HepG2 (cell line): ENCODE results near the gene RP2. TPM values are rescaled to one million over a fixed set of nuclear protein-coding genes. Genes with fewer than 3 reads are reported as not detected.

ENCODE experiments used
- ATAC-seq: fragments of 200-7000 bp; cut with Tn5 transposase; 3 replicates; pipeline ENCODE4 v1.9.1; 2020; ENCODE audit warnings: mild to moderate bottlenecking, moderate library complexity
- BruUV-seq: library from RNA; stranded (reverse); fragments of 400-500 nt; replicated peaks from 2 replicates; lab custom pipeline; 2021; lab: Mats Ljungman, UMichigan
- CTCF ChIA-PET: fragments of 300-600 bp; formaldehyde crosslinking; extraction: SDS; loops from one replicate; lab custom pipeline; 2021; ENCODE audit warnings: low total read pairs, inconsistent platforms, low intra/inter-chr PET ratio; lab: Yijun Ruan, JAX
- POLR2A ChIA-PET: fragments of 350-600 bp; sonication (Branson Sonifier 250); formaldehyde crosslinking; loops from one replicate; lab custom pipeline; 2020; ENCODE audit warnings: antibody characterized with exemption, inconsistent platforms; lab: Yijun Ruan, JAX
- DNase-seq: peaks from one replicate; pipeline ENCODE4 v3.0.0-alpha.2; 2015; ENCODE audit warnings: low spot score
- FAIRE-seq: peaks from 3 replicates; lab custom pipeline; 2011; peaks lifted over from hg19 to GRCh38; lab: Jason Lieb, UNC
- H2AFZ ChIP-seq: one replicate; pipeline ENCODE4 v1.6.1; 2011; ENCODE audit warnings: low read length, inconsistent platforms
- H3K27ac ChIP-seq: fragments of 300-600 bp; 3 replicates; pipeline ENCODE4 v1.8.0; 2011; ENCODE audit warnings: mixed run types, mild to moderate bottlenecking, mixed read lengths, low read length, inconsistent platforms; ENCODE audit not compliant: insufficient read depth; ENCODE audit errors: extremely low read length
- H3K27me3 ChIP-seq, 2 experiments: fragments of 200-600 bp in 1 of 2; 2 replicates in 1 of 2; 3 replicates in 1 of 2; pipeline versions ENCODE4 v1.6.0 to v1.8.0; 2011; ENCODE audit warnings: low read length in 2 of 2, mild to moderate bottlenecking in 2 of 2, moderate library complexity in 2 of 2, inconsistent platforms in 1 of 2; ENCODE audit not compliant: insufficient read depth in 2 of 2, control insufficient read depth in 1 of 2
- H3K36me3 ChIP-seq, 2 experiments: fragments of 200-600 bp in 1 of 2; replicated peaks in 1 of 2; 2 replicates in 1 of 2; 3 replicates in 1 of 2; pipeline versions ENCODE4 v1.5.1 to v1.8.0; 2011; ENCODE audit warnings: low read length in 2 of 2, inconsistent platforms in 1 of 2; ENCODE audit not compliant: insufficient read depth in 2 of 2, control insufficient read depth in 1 of 2
- H3K4me1 ChIP-seq: 2 replicates; pipeline ENCODE4 v1.5.1; 2012; ENCODE audit warnings: low read length, inconsistent platforms; ENCODE audit not compliant: insufficient read depth
- H3K4me2 ChIP-seq: 2 replicates; pipeline ENCODE4 v1.6.0; 2011; ENCODE audit warnings: low read depth, low read length, inconsistent platforms
- H3K4me3 ChIP-seq, 3 experiments: fragments of 200-600 bp in 1 of 3; sonication (generic), shearing (Covaris generic) in 1 of 3; replicated peaks in 1 of 3; 2 replicates each; pipeline ENCODE4 v1.5.1; 2011 to 2016; ENCODE audit warnings: low read length in 3 of 3, inconsistent platforms in 2 of 3, low read depth in 2 of 3, mild to moderate bottlenecking in 2 of 3, control low read depth in 1 of 3, mixed read lengths in 1 of 3; ENCODE audit not compliant: insufficient read depth in 1 of 3
- H3K79me2 ChIP-seq: one replicate; pipeline ENCODE4 v1.6.1; 2011; ENCODE audit warnings: low read length, inconsistent platforms; ENCODE audit not compliant: insufficient read depth
- H3K9ac ChIP-seq: 2 replicates; pipeline ENCODE4 v1.6.0; 2011; ENCODE audit warnings: mild to moderate bottlenecking, low read depth, low read length, inconsistent platforms; ENCODE audit not compliant: insufficient read depth
- H3K9me3 ChIP-seq: 2 replicates; pipeline ENCODE4 v1.5.1; 2012; ENCODE audit warnings: mild to moderate bottlenecking, low read length
- H4K20me1 ChIP-seq: 2 replicates; pipeline ENCODE4 v1.6.0; 2011; ENCODE audit warnings: inconsistent platforms, mild to moderate bottlenecking, low read length, moderate library complexity; ENCODE audit not compliant: insufficient read depth
- POLR2AphosphoS5 ChIP-seq: IDR thresholded peaks from 2 replicates; pipeline ENCODE4 v1.6.1; 2012; ENCODE audit warnings: low read depth, low read length
- TBP ChIP-seq: sonication (generic); formaldehyde crosslinking; IDR thresholded peaks from 2 replicates; pipeline ENCODE4 v1.5.0; 2020; ENCODE audit warnings: missing genetic modification reagents
- ZNF160 ChIP-seq: sonication (generic); formaldehyde crosslinking; IDR thresholded peaks from 2 replicates; pipeline ENCODE4 v1.8.0; 2022; ENCODE audit warnings: mild to moderate bottlenecking, inconsistent platforms, missing genetic modification reagents
- ZNF331 ChIP-seq: sonication (generic); formaldehyde crosslinking; IDR thresholded peaks from 2 replicates; pipeline ENCODE4 v1.4.0; 2020; ENCODE audit warnings: missing genetic modification reagents
- WGBS: methylation state at CpG from one replicate; pipeline ENCODE4 v1.1.6; 2017; ENCODE audit warnings: low lambda C conversion rate; 5-methylcytosine and 5-hydroxymethylcytosine counted together
- in situ Hi-C: cut with HindIII; loops from 2 replicates; pipeline ENCODE4 v1.10.0; 2017; ENCODE audit warnings: low pct_unique_long_range_greater_than_20kb; ENCODE audit not compliant: extremely low pct_ligation_motif_present
- intact Hi-C: fragments of 100-400 bp; cut with micrococcal nuclease; formaldehyde crosslinking; loops from one replicate; pipeline ENCODE4 v1.10.0; 2022; ENCODE audit not compliant: unreplicated experiment
- polyA plus RNA-seq, 8 experiments: library from polyadenylated mRNA; depleted of rRNA in 3 of 8; stranded (reverse) in 7 of 8; unstranded in 1 of 8; fragments of >200 nt; fragmentation: Illumina TruSeq in 4 of 8; extraction: Trizol in 4 of 8; gene quantifications; 2 replicates each; pipeline versions ENCODE4 v1.2.1 to v1.2.3, GENCODE V29; 2011 to 2016; ENCODE audit warnings: low read depth in 4 of 8, missing spikeins in 1 of 8, mixed read lengths in 1 of 8; ENCODE audit not compliant: insufficient read depth in 1 of 8
- total RNA-seq, 5 experiments: library from RNA; depleted of rRNA; stranded (reverse); fragments of >200 nt; fragmentation: Illumina TruSeq; extraction: Trizol; gene quantifications; 2 replicates each; pipeline ENCODE4 v1.2.3, GENCODE V29; 2016; ENCODE audit warnings: low read depth in 1 of 5
- TF ChIP-seq, protein P1 (sequence below): IDR thresholded peaks from 2 replicates; pipeline ENCODE4 v1.6.1; 2012; ENCODE audit warnings: low read length, improper control_type of control experiment
- TF ChIP-seq, protein P2 (sequence below): sonication (generic); IDR thresholded peaks from 2 replicates; pipeline ENCODE4 v1.6.1; 2016; ENCODE audit warnings: low read depth, borderline replicate concordance

Gene RP2
- total and polyA plus RNA-seq, 2 of the 13 experiments (the other 11 are each of a cell fraction or from before 2014, with no cell fraction given) = 5.0 to 9.9 TPM

GRCh38 chrX:46819136-46819535, 17.7 kb upstream of the RP2 start:
- Histone ChIP-seq H3K79me2 (no peaks in the 10 kb centered on the region), H2AFZ (no peak overlapping the region), H3K4me1 (peaks cover 18% of the 10 kb centered on the region), H3K27me3 (no peaks in the 10 kb centered on the region), H3K4me3 (0 out of 6 replicates have a peak overlapping the region, but pooled peaks of 1 of the 3 experiments have one; percentile 7), H3K9me3 (no peaks in the 10 kb centered on the region), H3K27ac (no peak overlapping the region), H3K4me2 (peak overlapping the region; percentile 55), H4K20me1 (no peaks in the 10 kb centered on the region), H3K9ac (no peak overlapping the region), H3K36me3 (no peaks in the 10 kb centered on the region)
- 0% methylated on average over 1 of the region's 5 CpGs for WGBS
- FAIRE-seq = no peak
- peak; percentile 27 for DNase-seq
- ChIA-PET POLR2A (no interaction called here), CTCF (no interaction called here)
- in situ Hi-C loops (no loop called here), intact Hi-C loops (no loop called here)
- peak; percentile 46; the same call in 2 of the 3 replicates for ATAC-seq
- BruUV-seq = no TSS peak
- TF ChIP-seq, protein P1, sequence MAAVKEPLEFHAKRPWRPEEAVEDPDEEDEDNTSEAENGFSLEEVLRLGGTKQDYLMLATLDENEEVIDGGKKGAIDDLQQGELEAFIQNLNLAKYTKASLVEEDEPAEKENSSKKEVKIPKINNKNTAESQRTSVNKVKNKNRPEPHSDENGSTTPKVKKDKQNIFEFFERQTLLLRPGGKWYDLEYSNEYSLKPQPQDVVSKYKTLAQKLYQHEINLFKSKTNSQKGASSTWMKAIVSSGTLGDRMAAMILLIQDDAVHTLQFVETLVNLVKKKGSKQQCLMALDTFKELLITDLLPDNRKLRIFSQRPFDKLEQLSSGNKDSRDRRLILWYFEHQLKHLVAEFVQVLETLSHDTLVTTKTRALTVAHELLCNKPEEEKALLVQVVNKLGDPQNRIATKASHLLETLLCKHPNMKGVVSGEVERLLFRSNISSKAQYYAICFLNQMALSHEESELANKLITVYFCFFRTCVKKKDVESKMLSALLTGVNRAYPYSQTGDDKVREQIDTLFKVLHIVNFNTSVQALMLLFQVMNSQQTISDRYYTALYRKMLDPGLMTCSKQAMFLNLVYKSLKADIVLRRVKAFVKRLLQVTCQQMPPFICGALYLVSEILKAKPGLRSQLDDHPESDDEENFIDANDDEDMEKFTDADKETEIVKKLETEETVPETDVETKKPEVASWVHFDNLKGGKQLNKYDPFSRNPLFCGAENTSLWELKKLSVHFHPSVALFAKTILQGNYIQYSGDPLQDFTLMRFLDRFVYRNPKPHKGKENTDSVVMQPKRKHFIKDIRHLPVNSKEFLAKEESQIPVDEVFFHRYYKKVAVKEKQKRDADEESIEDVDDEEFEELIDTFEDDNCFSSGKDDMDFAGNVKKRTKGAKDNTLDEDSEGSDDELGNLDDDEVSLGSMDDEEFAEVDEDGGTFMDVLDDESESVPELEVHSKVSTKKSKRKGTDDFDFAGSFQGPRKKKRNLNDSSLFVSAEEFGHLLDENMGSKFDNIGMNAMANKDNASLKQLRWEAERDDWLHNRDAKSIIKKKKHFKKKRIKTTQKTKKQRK = no peak
- TF ChIP-seq ZNF331 = no peak
- TF ChIP-seq POLR2AphosphoS5 = no peak
- TF ChIP-seq ZNF160 = no peak
- no peak for TF ChIP-seq TBP (CRISPR knock-in tag)
- TF ChIP-seq, protein P2, sequence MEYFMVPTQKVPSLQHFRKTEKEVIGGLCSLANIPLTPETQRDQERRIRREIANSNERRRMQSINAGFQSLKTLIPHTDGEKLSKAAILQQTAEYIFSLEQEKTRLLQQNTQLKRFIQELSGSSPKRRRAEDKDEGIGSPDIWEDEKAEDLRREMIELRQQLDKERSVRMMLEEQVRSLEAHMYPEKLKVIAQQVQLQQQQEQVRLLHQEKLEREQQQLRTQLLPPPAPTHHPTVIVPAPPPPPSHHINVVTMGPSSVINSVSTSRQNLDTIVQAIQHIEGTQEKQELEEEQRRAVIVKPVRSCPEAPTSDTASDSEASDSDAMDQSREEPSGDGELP = peak; percentile 40; the same call in 1 of the 2 replicates
